GM21786 (cell line): ENCODE data around the gene FOXC1.

ENCODE experiments used
- ATAC-seq: cut with Tn5 transposase; IDR thresholded peaks from one replicate; pipeline ENCODE4 v1.9.1; 2021; ENCODE audit not compliant: unreplicated experiment

FOXC1 gene

GRCh38 chr6:1584146-1584545, 25.6 kb upstream of the FOXC1 start:
- no peak for ATAC-seq

GRCh38 chr6:1584996-1585668, 24.6 kb upstream of the FOXC1 start:
- no peak for ATAC-seq

GRCh38 chr6:1585669-1586049, 24.1 kb upstream of the FOXC1 start:
- no peak for ATAC-seq

GRCh38 chr6:1586256-1586655, 23.5 kb upstream of the FOXC1 start:
- no peak for ATAC-seq

- no peak for ATAC-seq
Observed at GRCh38 chr6:1586861-1587450, 22.8 kb upstream of the FOXC1 start.

GRCh38 chr6:1587546-1587945, 22.2 kb upstream of the FOXC1 start:
- ATAC-seq = no peak

- ATAC-seq = no peak
Observed at GRCh38 chr6:1587977-1588376, 21.7 kb upstream of the FOXC1 start.

- no peak for ATAC-seq
Observed at GRCh38 chr6:1589208-1589607, 20.5 kb upstream of the FOXC1 start.

- ATAC-seq = no peak
Observed at GRCh38 chr6:1590580-1590979, 19.1 kb upstream of the FOXC1 start.

- no peak for ATAC-seq
Observed at GRCh38 chr6:1591243-1591642, 18.5 kb upstream of the FOXC1 start.

- ATAC-seq = no peak
Observed at GRCh38 chr6:1591926-1592325, 17.8 kb upstream of the FOXC1 start.

- ATAC-seq = no peak
Observed at GRCh38 chr6:1592852-1593251, 16.9 kb upstream of the FOXC1 start.

- no peak for ATAC-seq
Observed at GRCh38 chr6:1593286-1593957, 16.3 kb upstream of the FOXC1 start.

GRCh38 chr6:1593958-1594314, 15.8 kb upstream of the FOXC1 start:
- ATAC-seq = no peak

GRCh38 chr6:1594445-1595200, 15.1 kb upstream of the FOXC1 start:
- ATAC-seq = no peak

GRCh38 chr6:1595271-1596087, 14.2 kb upstream of the FOXC1 start:
- ATAC-seq = no peak

- no peak for ATAC-seq
Observed at GRCh38 chr6:1596088-1596852, 13.4 kb upstream of the FOXC1 start.

GRCh38 chr6:1597121-1597744, 12.5 kb upstream of the FOXC1 start:
- ATAC-seq = no peak

GRCh38 chr6:1597924-1598323, 11.8 kb upstream of the FOXC1 start:
- no peak for ATAC-seq

GRCh38 chr6:1598433-1598832, 11.3 kb upstream of the FOXC1 start:
- ATAC-seq = no peak
